ENCODE measurements around the gene MED17. TPM values are rescaled to one million over a fixed set of nuclear protein-coding genes. Genes with fewer than 3 reads are reported as not detected.

Gene MED17
- total and polyA plus RNA-seq, 10 of the 15 experiments (the other 5 are each of a cell fraction or from before 2014, with no cell fraction given) = 7.3 to 38.7 (median 28.3) TPM

GRCh38 chr11:93784935-93785360 is 866 bp downstream of the MED17 start (continued):
- TF ChIP-seq ZBTB40 (IDR thresholded peaks at IDR 0.05; ENCODE audit: borderline replicate concordance) = no peak
- TF ChIP-seq RBBP5 (conservative IDR thresholded peaks at IDR 0.05) = no peak
- TF ChIP-seq TCF3 (IDR thresholded peaks at IDR 0.05; ENCODE audit: borderline replicate concordance, insufficient read depth, low read depth, low read length) = no peak
- TF ChIP-seq RELA (IDR thresholded peaks at IDR 0.05; ENCODE audit: borderline replicate concordance, partially characterized antibody) = no peak
- TF ChIP-seq STAT3 (IDR thresholded peaks at IDR 0.05; ENCODE audit: low read depth, low read length) = no peak
- peak; percentile 17; the same call in 1 of the 2 replicates for TF ChIP-seq SMC3 (IDR thresholded peaks at IDR 0.05; ENCODE audit: borderline replicate concordance, low read length)
- no peak for TF ChIP-seq CBX5 (IDR thresholded peaks at IDR 0.05; ENCODE audit: low read depth)
- TF ChIP-seq IKZF2 (IDR thresholded peaks at IDR 0.05) = no peak
- no peak for TF ChIP-seq MAX (IDR thresholded peaks at IDR 0.05; ENCODE audit: low read depth, low read length)
- no peak for TF ChIP-seq BRCA1 (IDR thresholded peaks at IDR 0.05; ENCODE audit: low read depth, low read length)
- TF ChIP-seq TBL1XR1 (IDR thresholded peaks at IDR 0.05; ENCODE audit: low read depth, low read length) = no peak
- no peak for TF ChIP-seq TARDBP (IDR thresholded peaks at IDR 0.05; ENCODE audit: borderline replicate concordance)
- no peak for TF ChIP-seq MYC (IDR thresholded peaks at IDR 0.05; ENCODE audit: insufficient read depth, insufficient read length, insufficient replicate concordance, low read length, severe bottlenecking)
- TF ChIP-seq ESRRA (IDR thresholded peaks at IDR 0.05; ENCODE audit: low read length) = peak; percentile 70; the same call in 1 of the 2 replicates
- no peak for TF ChIP-seq PRDM15 (CRISPR knock-in tag; IDR thresholded peaks at IDR 0.05)
- TF ChIP-seq PKNOX1 (IDR thresholded peaks at IDR 0.05) = 0 out of 2 replicates have a peak, but pooled peaks have one; percentile 28
- TF ChIP-seq MYB (IDR thresholded peaks at IDR 0.05; ENCODE audit: borderline replicate concordance, low read depth, low read length) = no peak
- no peak for TF ChIP-seq PAX8 (IDR thresholded peaks at IDR 0.05)
- no peak for TF ChIP-seq E2F4 (IDR thresholded peaks at IDR 0.05; ENCODE audit: low read depth, low read length)

Measured in GM12878 (cell line).